ELR (cell line): ENCODE results near the gene RPS10.
A peak's percentile ranks its signal among the peaks of the same experiment; 100 is the strongest.
"Not testable (repeated sequence)": the region's sequence is repeated elsewhere in the genome, so short reads cannot be mapped to it uniquely, and the experiment has no call there.

ENCODE experiments used
- DNase-seq: peaks from one replicate; pipeline ENCODE4 v3.0.0-alpha.2; 2015; ENCODE audit warnings: low read depth

Gene RPS10

DNA sequence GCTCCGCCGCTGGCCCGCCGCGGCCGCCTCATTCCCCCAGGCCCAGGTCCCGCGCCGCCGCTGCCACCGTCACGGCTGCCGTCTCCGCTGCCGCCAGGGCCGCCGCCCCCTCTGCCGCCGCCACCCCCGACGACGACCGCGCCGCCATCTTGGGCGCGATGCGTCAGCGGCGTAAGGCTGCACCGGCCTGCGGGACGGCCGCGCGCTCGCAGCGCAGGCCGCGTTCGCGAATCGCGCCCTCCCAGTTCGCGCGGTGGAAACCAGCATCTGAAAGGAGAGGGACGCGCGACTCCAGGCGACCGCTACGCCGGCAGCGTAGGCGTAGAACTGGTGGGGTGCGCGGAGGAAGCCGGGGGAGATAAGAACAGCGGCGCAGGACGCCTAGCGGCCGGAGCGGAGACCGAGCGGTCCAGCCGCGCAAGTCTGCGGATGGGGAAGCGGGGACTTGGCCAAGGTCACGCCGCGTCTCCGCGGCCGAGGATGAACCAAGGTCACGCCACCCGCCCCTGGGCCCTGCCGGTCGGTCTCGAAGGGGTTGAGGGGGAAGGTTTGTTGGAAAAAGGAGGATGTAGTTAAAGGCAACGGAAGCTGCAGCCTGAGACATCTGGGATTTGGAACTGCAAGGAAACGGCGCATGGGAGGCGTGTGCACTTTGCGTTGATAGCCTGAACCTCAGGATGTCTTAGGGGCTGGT is 33.2 kb downstream of the RPS10 start, which contains the start of gene NUDT3:
Gene NUDT3, minus strand, starts transcription at position 173 of the 694 bp plus-strand sequence. CDS start 307 bp downstream, outside the sequence.
- DNase-seq: peak; percentile 92

GRCh38 chr6:34391786-34392496 is 33.9 kb downstream of the RPS10 start:
- DNase-seq: peak; percentile 74

- no peak for DNase-seq
Observed at GRCh38 chr6:34391473-34391785, 34.4 kb downstream of the RPS10 start.

- peak; percentile 66 for DNase-seq
Observed at GRCh38 chr6:34390531-34391472, 35.1 kb downstream of the RPS10 start.

GRCh38 chr6:34389034-34389433 is 36.8 kb downstream of the RPS10 start:
- DNase-seq: no peak

DNA sequence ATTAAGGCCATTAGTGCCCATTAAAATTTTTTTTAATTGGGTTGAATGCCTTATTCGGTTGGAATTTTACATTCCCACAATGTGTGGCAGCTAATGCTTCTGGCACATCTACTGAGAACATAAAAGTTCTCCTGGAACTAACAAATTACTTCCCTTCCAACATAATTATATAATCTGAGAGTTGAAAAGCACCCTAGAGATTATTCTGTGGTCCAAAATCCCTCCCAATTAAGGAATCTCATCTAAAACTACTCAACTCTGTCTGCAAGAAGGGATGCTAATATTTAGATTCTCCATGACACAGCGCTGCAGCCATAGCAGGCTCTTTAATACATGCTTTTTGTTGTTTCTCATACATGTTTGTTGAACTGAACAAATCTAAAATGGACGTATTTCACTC is 37.4 kb downstream of the RPS10 start:
- no peak for DNase-seq

DNA sequence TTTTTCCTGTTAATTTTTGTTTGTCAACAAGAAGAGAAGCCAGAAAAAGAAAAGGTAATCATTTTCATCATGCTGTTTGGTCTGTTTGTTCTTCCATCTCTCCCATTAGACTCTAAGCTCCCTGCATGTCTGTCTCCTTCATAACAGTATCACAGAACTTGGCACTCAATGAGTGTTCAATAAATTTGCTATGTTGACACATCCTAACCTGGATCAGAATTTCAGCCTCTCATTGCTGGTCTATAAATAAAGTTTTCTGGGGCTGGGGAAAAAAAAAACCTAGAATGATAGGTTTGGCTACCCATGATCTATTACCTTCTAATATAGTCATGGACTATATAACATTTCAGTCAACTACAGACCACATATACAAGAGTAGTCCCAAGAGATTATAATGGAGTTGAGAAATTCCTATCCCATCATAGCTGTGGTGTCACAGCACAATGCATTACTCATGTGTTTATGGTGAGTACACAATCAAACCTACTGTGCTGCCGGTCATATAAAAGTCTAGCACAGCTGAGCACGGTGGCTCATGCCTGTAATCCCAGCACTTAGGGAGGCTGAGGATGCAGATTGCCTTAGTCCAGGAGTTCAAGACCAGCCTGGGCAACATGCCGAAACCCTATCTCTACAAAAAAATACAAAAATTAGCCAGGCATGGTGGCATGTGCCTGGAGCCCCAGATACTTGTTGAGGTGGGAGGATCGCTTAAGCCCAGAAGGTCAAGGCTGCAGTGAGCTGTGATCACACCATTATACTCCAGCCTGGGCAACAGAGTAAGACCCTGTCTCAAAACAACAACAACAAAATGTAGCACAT is 39.3 kb downstream of the RPS10 start:
- peak; percentile 93 for DNase-seq

GRCh38 chr6:34385793-34386195 is 40.1 kb downstream of the RPS10 start:
- DNase-seq: no peak

- no peak for DNase-seq
Observed at GRCh38 chr6:34384321-34385153, 41.3 kb downstream of the RPS10 start.

DNA sequence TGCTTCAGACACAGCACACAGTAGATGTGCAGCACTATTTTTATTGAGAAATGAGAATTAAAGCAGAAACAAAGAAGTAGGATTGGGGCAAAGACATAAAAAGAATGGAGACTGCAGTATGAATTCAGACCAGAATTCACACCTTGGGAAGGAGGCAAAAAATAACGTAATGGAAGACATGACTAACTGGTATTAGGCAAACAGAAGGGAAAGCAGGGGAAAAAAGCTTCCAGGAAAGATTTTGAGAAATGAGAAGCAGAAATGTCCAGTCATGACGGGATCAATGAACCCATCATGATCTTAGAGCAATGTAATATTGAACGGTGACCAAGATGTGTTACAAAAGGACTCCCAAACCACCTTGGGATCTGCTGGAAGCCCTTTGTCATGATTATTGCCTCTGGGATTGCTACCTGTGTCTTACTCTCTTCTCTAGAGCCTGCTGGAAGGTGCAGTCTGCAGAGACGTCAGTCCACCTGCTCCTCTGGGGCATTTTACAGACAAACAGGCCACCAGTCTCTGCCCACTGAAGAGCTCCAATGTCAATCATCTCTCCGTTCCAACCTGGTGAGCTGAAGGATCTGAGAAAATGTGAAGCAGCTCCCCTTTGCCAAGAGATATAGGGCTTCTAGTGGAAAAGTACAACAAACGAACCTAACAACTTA is 42.1 kb downstream of the RPS10 start:
- no peak for DNase-seq

DNA sequence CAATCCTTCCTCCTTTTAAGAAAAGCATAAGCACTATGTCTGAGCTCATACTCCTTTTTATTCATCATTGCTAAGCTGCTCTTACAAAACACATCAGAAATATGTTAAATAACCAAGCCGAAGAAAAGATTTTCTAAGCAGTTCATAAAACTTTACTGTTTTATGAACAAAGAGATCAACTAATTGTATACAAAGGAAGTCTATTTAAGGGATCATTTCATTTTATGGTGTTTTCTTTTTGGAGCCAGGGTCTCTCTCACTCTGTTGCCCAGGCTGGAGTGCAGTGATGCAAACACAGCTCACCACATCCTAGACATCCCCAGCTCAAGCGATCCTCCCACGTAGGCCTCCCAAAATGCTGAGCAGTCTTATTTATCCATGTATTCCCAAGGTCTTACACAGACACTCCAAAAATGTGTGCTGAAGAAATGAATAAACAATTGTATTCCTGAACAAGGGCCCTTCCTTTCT is 42.7 kb downstream of the RPS10 start:
- no peak for DNase-seq

- peak; percentile 15 for DNase-seq
Observed at GRCh38 chr6:34381081-34381480, 44.8 kb downstream of the RPS10 start.

DNA sequence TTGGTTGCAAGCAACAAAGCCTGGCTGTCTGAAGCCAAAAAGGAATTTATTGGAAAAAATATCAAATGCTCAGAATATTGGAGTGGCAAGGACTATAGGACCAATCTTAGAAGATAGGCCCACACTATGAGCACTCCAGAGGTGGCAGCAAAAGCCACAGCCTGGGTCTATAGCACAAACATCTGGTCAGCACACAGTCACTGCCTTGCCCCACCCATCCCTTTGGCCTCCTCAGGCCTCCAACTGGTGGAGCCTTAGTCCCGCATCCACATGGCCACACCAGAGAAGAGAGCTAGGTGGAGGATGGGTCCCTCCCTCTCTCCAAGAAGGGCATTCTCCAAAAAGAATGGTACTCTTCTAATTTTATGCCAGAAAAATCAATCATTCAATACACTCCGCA is 47.4 kb downstream of the RPS10 start:
- DNase-seq: peak; percentile 22

DNA sequence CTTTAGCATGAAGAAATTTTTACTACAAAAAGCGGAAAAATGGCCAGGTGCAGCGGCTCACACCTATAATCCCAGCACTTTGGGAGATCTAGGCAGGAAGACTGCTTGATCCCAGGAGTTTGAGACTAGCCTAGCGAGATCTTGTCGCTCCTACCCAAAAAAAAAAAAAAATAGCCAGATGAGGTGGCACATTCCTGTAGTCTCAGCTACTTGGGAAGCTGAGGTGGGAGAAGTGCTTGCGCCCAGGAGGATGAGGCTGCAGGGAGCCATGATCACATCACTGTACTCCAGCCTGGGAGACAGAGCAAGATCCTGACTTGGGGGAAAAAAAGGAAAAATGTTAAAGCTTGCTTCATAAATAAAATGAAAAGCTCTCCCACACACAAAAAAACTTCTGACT is 47.9 kb downstream of the RPS10 start:
- DNase-seq: no peak

DNA sequence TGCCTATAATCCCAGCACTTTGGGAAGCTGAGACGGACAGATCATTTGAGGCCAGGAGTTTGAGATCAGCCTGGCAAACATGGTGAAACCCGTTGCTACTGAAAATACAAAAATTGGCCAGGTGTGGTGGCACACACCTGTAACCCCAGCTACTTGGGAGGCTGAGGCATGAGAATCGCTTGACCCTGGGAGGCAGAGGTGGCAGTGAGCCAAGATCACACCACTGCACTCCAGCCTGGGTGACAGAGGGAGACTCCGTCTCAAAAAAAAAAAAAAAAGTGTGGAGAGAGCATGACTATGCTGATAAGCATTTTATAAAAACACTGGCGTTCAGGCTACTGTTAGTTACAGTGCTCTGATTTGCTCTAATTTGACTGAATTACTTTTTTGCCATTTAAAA is 48.3 kb downstream of the RPS10 start:
- not testable (repeated sequence) for DNase-seq

DNA sequence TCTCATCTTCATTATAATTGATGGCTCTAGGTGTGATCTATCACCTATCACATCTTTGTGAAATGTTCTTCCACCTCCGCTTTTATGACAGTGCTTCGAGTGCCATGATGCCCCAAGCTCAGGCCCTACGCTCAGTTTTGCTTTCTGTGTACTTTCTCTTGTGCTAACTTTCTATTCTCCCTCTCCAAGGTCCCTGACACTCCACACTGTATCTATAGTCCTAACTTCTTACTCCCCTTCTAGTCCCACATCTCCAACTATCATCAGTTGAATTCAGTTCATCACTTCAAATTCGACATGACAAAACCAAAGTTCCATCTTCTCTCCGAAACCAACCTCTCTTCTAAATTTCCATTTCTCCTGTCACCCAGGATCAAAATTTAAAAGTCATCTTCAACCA is 50.0 kb downstream of the RPS10 start:
- no peak for DNase-seq

GRCh38 chr6:34374508-34374907 is 51.4 kb downstream of the RPS10 start:
- no peak for DNase-seq

- no peak for DNase-seq
Observed at GRCh38 chr6:34374069-34374468, 51.8 kb downstream of the RPS10 start.

DNA sequence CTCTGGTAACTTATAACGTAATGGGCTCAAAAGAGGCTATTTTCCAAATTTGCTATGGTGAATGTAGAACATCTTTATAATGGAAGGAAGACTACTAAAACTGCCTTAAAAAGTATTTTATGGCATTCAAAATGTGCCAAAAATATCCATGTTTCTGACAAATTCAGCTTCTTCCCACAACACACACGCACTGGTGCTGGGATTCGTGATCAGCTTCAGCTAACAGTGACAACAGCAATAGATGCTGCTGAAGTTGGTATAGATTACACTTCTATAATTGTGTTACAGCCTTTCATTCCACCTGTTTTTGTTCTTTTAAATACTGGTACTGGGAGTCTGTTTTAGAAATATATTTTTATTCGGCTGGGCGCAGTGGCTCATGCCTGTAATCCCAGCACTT is 52.4 kb downstream of the RPS10 start:
- DNase-seq: no peak

DNA sequence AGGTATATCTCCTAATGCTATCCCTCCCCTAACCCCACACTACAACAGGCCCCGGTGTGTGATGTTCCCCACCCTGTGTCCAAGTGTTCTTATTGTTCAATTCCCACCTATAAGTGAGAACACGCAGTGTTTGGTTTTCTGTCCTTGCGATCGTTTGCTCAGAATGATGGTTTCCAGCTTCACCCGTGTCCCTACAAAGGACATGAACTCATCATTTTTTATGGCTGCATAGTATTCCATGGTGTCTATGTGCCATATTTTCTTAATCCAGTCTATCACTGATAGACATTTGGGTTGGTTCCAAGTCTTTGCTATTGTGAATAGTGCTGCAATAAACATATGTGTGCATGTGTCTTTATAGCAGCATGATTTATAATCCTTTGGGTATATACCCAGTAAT is 54.0 kb downstream of the RPS10 start:
- not testable (repeated sequence) for DNase-seq
